Subcutaneous abdominal adipose tissue (tissue), 5 donors: ENCODE data around the gene ZNF217.
A peak's percentile ranks its signal among the peaks of the same experiment; 100 is the strongest.
"Not testable (repeated sequence)": the region's sequence is repeated elsewhere in the genome, so short reads cannot be mapped to it uniquely, and the experiment has no call there.

ENCODE experiments used
- H3K27ac ChIP-seq: one replicate; pipeline ENCODE4 v1.7.0; 2013; ENCODE audit warnings: low read depth, mild to moderate bottlenecking, inconsistent platforms, low read length, moderate library complexity
- H3K27me3 ChIP-seq, 5 donors: one replicate each; pipeline ENCODE4 v1.7.0; 2013; ENCODE audit warnings: low read length in 5 of 5, inconsistent platforms in 1 of 5; ENCODE audit not compliant: control insufficient read depth in 5 of 5, insufficient read depth in 4 of 5
- H3K36me3 ChIP-seq, 5 donors: one replicate each; pipeline ENCODE4 v1.7.0; 2013; ENCODE audit warnings: low read length in 5 of 5; ENCODE audit not compliant: control insufficient read depth in 5 of 5, insufficient read depth in 5 of 5
- H3K4me1 ChIP-seq, 5 donors: one replicate each; pipeline ENCODE4 v1.7.0; 2013; ENCODE audit warnings: low read length in 5 of 5, mild to moderate bottlenecking in 3 of 5, moderate library complexity in 1 of 5; ENCODE audit not compliant: control insufficient read depth in 5 of 5, insufficient read depth in 5 of 5
- H3K4me3 ChIP-seq, 5 donors: one replicate each; pipeline ENCODE4 v1.7.0; 2013; ENCODE audit warnings: low read length in 5 of 5, low read depth in 1 of 5
- H3K9ac ChIP-seq, 5 donors: one replicate each; pipeline ENCODE4 v1.7.0; 2013; ENCODE audit warnings: low read length in 5 of 5, mild to moderate bottlenecking in 4 of 5, moderate library complexity in 3 of 5
- H3K9me3 ChIP-seq, 5 donors: one replicate each; pipeline ENCODE4 v1.7.0; 2013; ENCODE audit warnings: low read length in 5 of 5; ENCODE audit not compliant: control insufficient read depth in 5 of 5
- donor health status: healthy.
- donor health status: healthy.
- donor health status: healthy.
- donor health status: healthy.
- donor health status: healthy.

Gene ZNF217

DNA sequence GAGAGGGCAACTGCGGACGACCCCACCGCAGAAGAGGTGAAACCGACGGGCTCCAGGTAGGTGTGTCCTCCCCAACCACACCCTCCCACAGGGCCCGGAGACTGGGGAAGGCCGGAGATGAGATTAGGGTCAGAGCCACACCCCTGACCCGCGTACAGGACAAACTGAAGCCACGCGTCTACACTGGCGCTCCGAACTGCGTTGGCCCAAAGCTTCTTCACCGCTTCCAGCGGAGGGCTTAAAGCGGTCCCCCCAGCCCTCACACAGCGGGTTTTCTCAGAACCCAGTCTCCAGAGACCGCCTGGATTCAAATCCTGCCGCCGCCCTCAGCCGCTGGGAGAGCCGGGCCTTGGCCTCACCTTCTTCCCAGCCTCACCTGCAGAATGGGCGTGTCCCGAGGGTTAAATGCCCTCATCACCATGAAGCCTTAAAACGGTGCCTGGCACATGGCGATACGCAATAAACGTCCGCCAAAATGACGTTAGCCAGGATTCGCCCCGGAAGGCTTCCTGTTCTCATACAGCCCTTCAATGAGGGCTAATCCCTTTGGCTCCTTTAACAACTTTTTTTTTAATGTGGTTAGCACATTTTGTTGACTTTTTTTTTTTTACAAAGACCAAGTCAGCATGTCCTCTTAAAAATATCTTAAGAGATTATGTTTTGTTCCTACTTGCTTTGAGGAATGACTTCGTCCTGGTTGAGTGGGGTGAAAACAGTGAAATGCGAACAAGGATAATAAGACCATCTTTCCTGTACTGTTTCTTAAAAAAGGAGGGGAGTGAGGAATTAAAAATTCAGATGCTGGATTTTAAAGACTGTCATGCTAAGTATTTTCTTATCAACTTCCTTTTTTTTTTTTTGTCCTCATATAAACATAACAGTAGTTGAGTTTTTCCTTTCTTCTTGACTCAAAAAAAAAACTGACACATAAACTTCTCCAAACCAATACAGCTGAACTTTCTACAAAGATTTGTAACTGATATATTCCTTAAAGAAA is 15.1 kb upstream of the ZNF217 start:
- H3K4me1 ChIP-seq = peaks cover 0 to 27% (median 18%) of the 10 kb centered on the region in 5 donors
- peak overlapping the region in 1 of 5 donors; percentile 40 for H3K4me3 ChIP-seq
- H3K9ac ChIP-seq = peak overlapping the region in 1 of 5 donors; percentile 6

GRCh38 chr20:53608071-53608455 is 14.4 kb upstream of the ZNF217 start:
- H3K36me3 ChIP-seq = no peaks in the 10 kb centered on the region
- H3K4me1 ChIP-seq = peaks cover 0 to 27% (median 16%) of the 10 kb centered on the region in 5 donors
- no peaks in the 10 kb centered on the region for H3K9me3 ChIP-seq
- no peak overlapping the region for H3K9ac ChIP-seq
- no peak overlapping the region for H3K4me3 ChIP-seq
- H3K27me3 ChIP-seq = no peaks in the 10 kb centered on the region
- H3K27ac ChIP-seq = no peak overlapping the region

More for the DNA sequence above, 15.1 kb upstream of the ZNF217 start:
- H3K27me3 ChIP-seq = no peaks in the 10 kb centered on the region
- no peaks in the 10 kb centered on the region for H3K36me3 ChIP-seq
- H3K9me3 ChIP-seq = no peaks in the 10 kb centered on the region
- peak overlapping the region; percentile 1 for H3K27ac ChIP-seq

DNA sequence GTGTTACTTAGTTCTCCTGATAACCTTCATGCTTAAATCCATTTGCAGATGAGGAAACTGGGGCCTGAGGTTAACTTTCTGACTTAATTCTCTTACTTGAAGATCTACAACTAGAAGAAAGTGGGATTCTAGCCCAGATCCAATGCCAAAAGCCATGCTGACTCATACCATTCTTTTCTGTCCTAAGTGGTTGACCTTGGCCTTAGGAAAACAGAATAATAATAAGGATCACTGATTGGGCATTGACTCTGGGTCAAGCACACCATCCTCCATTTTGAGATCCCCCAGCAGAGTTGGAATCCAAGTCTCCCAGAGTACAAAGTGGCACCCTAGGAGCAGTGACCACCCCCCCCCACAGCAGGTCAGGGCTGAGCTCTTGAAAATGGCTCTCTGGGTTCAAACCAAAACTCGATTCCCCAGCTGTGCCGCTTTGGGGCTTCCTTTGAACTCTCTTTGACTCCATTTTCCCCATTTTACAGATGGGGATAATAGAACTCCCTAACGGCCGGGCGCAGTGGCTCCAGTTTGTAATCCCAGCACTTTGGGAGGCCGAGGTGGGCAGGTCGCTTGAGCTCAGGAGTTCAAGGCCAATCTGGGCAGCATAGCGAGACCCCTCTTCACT is 12.8 kb upstream of the ZNF217 start:
- Histone ChIP-seq H3K36me3 (no peaks in the 10 kb centered on the region), H3K9ac (no peak overlapping the region), H3K27ac (no peak overlapping the region), H3K4me1 (peaks cover 0 to 23% (median 16%) of the 10 kb centered on the region in 5 donors), H3K9me3 (no peaks in the 10 kb centered on the region), H3K27me3 (no peaks in the 10 kb centered on the region), H3K4me3 (no peak overlapping the region)

- not testable (repeated sequence) for H3K4me3 ChIP-seq, H3K9ac ChIP-seq, H3K36me3 ChIP-seq, H3K9me3 ChIP-seq, H3K27ac ChIP-seq, H3K27me3 ChIP-seq
- peaks cover 0 to 20% (median 13%) of the 10 kb centered on the region in 5 donors for H3K4me1 ChIP-seq
Measured at GRCh38 chr20:53605401-53605800, 11.8 kb upstream of the ZNF217 start.

GRCh38 chr20:53604846-53605245 is 11.2 kb upstream of the ZNF217 start:
- not testable (repeated sequence) for H3K27me3 ChIP-seq, H3K9ac ChIP-seq, H3K4me3 ChIP-seq, H3K36me3 ChIP-seq, H3K27ac ChIP-seq, H3K9me3 ChIP-seq
- H3K4me1 ChIP-seq = peaks cover 0 to 19% (median 12%) of the 10 kb centered on the region in 5 donors

GRCh38 chr20:53602661-53603060 is 9.0 kb upstream of the ZNF217 start:
- Histone ChIP-seq H3K4me3 (no peak overlapping the region), H3K9ac (no peak overlapping the region), H3K36me3 (no peaks in the 10 kb centered on the region), H3K27me3 (no peaks in the 10 kb centered on the region), H3K27ac (no peak overlapping the region), H3K9me3 (no peaks in the 10 kb centered on the region), H3K4me1 (peaks cover 0 to 9% (median 2%) of the 10 kb centered on the region in 5 donors)

DNA sequence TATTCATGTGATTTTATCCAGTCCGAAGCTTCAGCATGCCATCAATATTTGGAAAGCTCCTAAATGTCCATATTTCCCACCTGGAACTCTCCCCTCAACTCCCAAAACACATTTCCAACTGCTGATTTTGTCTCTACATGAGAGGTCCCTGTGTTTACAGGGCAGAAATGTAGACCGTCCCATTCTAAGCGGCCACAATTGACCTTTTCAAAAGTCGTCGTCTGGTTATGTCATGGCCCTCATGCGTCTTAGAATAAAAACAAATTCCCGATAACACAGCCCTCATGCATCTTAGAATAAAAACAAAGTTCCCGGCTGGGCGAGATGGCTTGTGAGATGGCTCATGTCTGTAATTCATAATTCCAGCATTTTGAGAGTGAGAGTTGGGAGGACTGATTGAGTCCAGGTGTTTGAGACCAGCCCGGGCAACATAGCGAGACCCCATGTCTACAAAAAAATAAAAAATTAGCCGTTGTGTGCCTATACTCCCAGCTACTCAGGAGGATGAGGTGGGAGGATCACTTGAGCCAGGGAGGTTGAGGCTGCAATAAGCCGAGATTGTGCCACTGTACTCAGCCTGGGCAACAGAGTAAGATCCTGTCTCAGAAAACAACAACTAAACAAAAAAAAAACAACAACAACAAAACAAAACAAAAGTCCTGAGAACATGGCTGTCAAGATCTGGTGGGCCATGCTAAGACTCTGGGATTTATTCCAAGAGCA is 6.4 kb upstream of the ZNF217 start:
- H3K9ac ChIP-seq = no peak overlapping the region
- no peak overlapping the region for H3K27ac ChIP-seq
- H3K36me3 ChIP-seq = no peaks in the 10 kb centered on the region
- no peaks in the 10 kb centered on the region for H3K9me3 ChIP-seq
- no peak overlapping the region for H3K4me3 ChIP-seq
- no peaks in the 10 kb centered on the region for H3K27me3 ChIP-seq
- peaks cover 0 to 12% (median 8%) of the 10 kb centered on the region in 5 donors for H3K4me1 ChIP-seq

DNA sequence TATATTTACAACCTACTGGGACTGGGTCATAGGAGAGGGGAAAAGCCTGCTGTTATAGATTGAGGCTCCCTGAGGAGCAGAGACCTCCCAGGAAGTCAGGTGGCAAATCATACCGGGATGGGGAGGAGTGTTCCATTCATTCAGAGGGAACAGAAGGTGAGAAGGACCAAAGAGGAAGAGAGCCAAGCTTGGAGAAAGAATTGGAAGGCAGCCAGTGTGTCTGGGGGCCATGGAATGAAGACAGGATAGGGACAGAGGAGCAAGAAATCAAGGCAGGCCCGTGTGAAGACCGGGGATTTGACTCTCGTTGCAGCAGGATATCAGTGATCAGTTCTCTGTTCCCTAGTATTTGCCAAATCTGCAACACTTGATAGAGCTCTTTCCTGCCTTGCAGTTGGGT is 5.7 kb upstream of the ZNF217 start:
- Histone ChIP-seq H3K4me1 (peaks cover 0 to 12% (median 8%) of the 10 kb centered on the region in 5 donors), H3K27me3 (no peaks in the 10 kb centered on the region), H3K4me3 (no peak overlapping the region), H3K9ac (no peak overlapping the region), H3K36me3 (no peaks in the 10 kb centered on the region), H3K27ac (no peak overlapping the region), H3K9me3 (no peaks in the 10 kb centered on the region)

- no peaks in the 10 kb centered on the region for H3K36me3 ChIP-seq
- no peaks in the 10 kb centered on the region for H3K9me3 ChIP-seq
- H3K27ac ChIP-seq = no peak overlapping the region
- H3K4me3 ChIP-seq = no peak overlapping the region
- H3K9ac ChIP-seq = no peak overlapping the region
- peaks cover 0 to 12% (median 8%) of the 10 kb centered on the region in 5 donors for H3K4me1 ChIP-seq
- H3K27me3 ChIP-seq = no peaks in the 10 kb centered on the region
Measured at GRCh38 chr20:53599044-53599362, 5.4 kb upstream of the ZNF217 start.
